GM18951 (cell line): ENCODE data around the gene RPL19.

Source experiments
- POLR2A ChIP-seq: IDR thresholded peaks from 4 replicates; pipeline ENCODE4 v1.6.1; 2011; ENCODE audit warnings: mild to moderate bottlenecking; ENCODE audit not compliant: insufficient read length, insufficient read depth; ENCODE audit errors: extremely low read depth
- in situ Hi-C: fragments of 300-500 bp; cut with MboI; formaldehyde crosslinking; loops from one replicate; pipeline ENCODE4 v1.12.0; 2022; ENCODE audit warnings: low sequenced_read_pairs, mixed read lengths, inconsistent platforms; ENCODE audit not compliant: unreplicated experiment

The RPL19 gene

GRCh38 chr17:39177256-39177655, 22.8 kb upstream of the RPL19 start:
- in situ Hi-C loops: no loop called here
- TF ChIP-seq POLR2A: no peak

- in situ Hi-C loops: no loop called here
- no peak for TF ChIP-seq POLR2A
Observed at GRCh38 chr17:39178536-39178935, 21.5 kb upstream of the RPL19 start.

- no peak for TF ChIP-seq POLR2A
- in situ Hi-C loops: no loop called here
Observed at GRCh38 chr17:39181303-39181702, 18.8 kb upstream of the RPL19 start.

GRCh38 chr17:39183045-39183444, 17.0 kb upstream of the RPL19 start:
- TF ChIP-seq POLR2A: no peak

GRCh38 chr17:39183720-39184119, 16.4 kb upstream of the RPL19 start:
- TF ChIP-seq POLR2A: no peak

More at GRCh38 chr17:39183045-39183444, 17.0 kb upstream of the RPL19 start:
- in situ Hi-C loops: no loop called here

GRCh38 chr17:39186481-39187002, 13.5 kb upstream of the RPL19 start:
- in situ Hi-C loops: no loop called here
- no peak for TF ChIP-seq POLR2A

More at GRCh38 chr17:39183720-39184119, 16.4 kb upstream of the RPL19 start:
- in situ Hi-C loops: no loop called here

- TF ChIP-seq POLR2A: no peak
- in situ Hi-C loops: no loop called here
Observed at GRCh38 chr17:39187152-39187830, 12.8 kb upstream of the RPL19 start.

GRCh38 chr17:39191750-39192510, 8.2 kb upstream of the RPL19 start:
- TF ChIP-seq POLR2A: no peak
- in situ Hi-C loops: no loop called here

- TF ChIP-seq POLR2A: no peak
Observed at GRCh38 chr17:39192901-39193300, 7.2 kb upstream of the RPL19 start.

GRCh38 chr17:39193346-39193745, 6.7 kb upstream of the RPL19 start:
- in situ Hi-C loops: no loop called here
- no peak for TF ChIP-seq POLR2A

More at GRCh38 chr17:39192901-39193300, 7.2 kb upstream of the RPL19 start:
- in situ Hi-C loops: no loop called here

GRCh38 chr17:39194089-39194984, 5.7 kb upstream of the RPL19 start:
- in situ Hi-C loops: no loop called here

GRCh38 chr17:39194985-39195524, 5.0 kb upstream of the RPL19 start:
- in situ Hi-C loops: no loop called here
- no peak for TF ChIP-seq POLR2A

More at GRCh38 chr17:39194089-39194984, 5.7 kb upstream of the RPL19 start:
- no peak for TF ChIP-seq POLR2A
